HEK293 (cell line): ENCODE results near the gene ADGRB3.

ENCODE experiments used
- BCL11A ChIP-seq: fragments of 450-650 bp; formaldehyde crosslinking; IDR thresholded peaks from 2 replicates; pipeline ENCODE4 v1.5.1; 2016; ENCODE audit warnings: low read depth, missing biosample characterization, missing genetic modification characterization
- CTCF ChIP-seq: fragments of 450-650 bp; formaldehyde crosslinking; IDR thresholded peaks from 2 replicates; pipeline ENCODE4 v1.5.1; 2016; ENCODE audit warnings: missing biosample characterization, missing genetic modification characterization
- ZNF138 ChIP-seq: fragments of 450-650 bp; formaldehyde crosslinking; IDR thresholded peaks from 2 replicates; pipeline ENCODE4 v1.5.1; 2016; ENCODE audit warnings: missing biosample characterization, missing genetic modification characterization, borderline replicate concordance
- ZNF423 ChIP-seq: fragments of 450-650 bp; formaldehyde crosslinking; IDR thresholded peaks from 2 replicates; pipeline ENCODE4 v1.5.1; 2016; ENCODE audit warnings: missing biosample characterization, missing genetic modification characterization
- ZNF701 ChIP-seq: fragments of 450-650 bp; formaldehyde crosslinking; IDR thresholded peaks from 2 replicates; pipeline ENCODE4 v1.5.1; 2016; ENCODE audit warnings: missing biosample characterization, missing genetic modification characterization
- ZNF747 ChIP-seq: fragments of 450-650 bp; formaldehyde crosslinking; IDR thresholded peaks from 2 replicates; pipeline ENCODE4 v1.5.1; 2016; ENCODE audit warnings: missing biosample characterization, missing genetic modification characterization
- ZNF830 ChIP-seq: fragments of 450-650 bp; IDR thresholded peaks from 2 replicates; pipeline ENCODE4 v1.5.0; 2018; ENCODE audit warnings: missing biosample characterization, missing genetic modification characterization, low read depth, mild to moderate bottlenecking, moderate library complexity
- TF ChIP-seq, protein P1 (sequence below): fragments of 450-650 bp; formaldehyde crosslinking; IDR thresholded peaks from 2 replicates; pipeline ENCODE4 v1.5.1; 2016; ENCODE audit warnings: missing biosample characterization, missing genetic modification characterization

DNA sequence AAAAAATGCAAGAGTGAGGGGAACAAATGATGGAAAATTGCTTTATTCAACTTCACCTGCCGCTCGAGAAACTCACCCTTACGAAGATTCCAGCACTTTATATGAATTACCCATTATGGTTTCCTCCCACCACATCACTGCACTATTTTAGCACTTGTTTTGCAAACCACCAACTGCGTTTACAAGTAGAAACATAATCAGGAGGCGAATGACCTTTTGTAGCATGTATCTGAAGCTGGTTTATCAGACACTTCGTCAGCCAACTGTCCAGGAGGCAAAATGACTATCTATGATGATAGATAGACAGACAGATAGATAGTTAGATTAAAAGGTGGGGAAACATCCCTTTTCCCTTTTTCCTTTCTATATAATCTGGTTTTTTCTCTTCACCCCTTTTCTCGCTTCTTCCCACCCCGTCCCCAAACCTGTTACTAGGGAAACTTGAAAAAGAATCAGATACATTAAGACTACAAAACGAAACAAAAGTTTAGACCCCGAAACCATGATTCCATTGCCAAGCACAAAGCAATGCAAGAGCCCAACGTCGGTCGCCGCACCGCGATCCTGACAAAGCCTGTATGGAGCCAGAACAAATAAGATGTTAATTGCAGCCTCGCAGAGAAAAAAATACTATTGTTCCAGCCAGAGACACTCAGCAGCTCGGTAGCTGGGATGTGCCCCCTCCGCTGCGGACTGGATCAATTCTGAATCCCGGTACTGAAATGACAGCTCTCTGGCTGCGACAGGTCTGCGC is 933 bp upstream of the ADGRB3 start:
- TF ChIP-seq ZNF747 (no peak), BCL11A (tag by site-specific recombination) (no peak), ZNF423 (tag by site-specific recombination) (no peak), CTCF (no peak), ZNF830 (no peak), ZNF701 (tag by site-specific recombination) (no peak), ZNF138 (tag by site-specific recombination) (no peak)
- TF ChIP-seq, protein P1, sequence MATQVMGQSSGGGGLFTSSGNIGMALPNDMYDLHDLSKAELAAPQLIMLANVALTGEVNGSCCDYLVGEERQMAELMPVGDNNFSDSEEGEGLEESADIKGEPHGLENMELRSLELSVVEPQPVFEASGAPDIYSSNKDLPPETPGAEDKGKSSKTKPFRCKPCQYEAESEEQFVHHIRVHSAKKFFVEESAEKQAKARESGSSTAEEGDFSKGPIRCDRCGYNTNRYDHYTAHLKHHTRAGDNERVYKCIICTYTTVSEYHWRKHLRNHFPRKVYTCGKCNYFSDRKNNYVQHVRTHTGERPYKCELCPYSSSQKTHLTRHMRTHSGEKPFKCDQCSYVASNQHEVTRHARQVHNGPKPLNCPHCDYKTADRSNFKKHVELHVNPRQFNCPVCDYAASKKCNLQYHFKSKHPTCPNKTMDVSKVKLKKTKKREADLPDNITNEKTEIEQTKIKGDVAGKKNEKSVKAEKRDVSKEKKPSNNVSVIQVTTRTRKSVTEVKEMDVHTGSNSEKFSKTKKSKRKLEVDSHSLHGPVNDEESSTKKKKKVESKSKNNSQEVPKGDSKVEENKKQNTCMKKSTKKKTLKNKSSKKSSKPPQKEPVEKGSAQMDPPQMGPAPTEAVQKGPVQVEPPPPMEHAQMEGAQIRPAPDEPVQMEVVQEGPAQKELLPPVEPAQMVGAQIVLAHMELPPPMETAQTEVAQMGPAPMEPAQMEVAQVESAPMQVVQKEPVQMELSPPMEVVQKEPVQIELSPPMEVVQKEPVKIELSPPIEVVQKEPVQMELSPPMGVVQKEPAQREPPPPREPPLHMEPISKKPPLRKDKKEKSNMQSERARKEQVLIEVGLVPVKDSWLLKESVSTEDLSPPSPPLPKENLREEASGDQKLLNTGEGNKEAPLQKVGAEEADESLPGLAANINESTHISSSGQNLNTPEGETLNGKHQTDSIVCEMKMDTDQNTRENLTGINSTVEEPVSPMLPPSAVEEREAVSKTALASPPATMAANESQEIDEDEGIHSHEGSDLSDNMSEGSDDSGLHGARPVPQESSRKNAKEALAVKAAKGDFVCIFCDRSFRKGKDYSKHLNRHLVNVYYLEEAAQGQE: no peak
